MCF 10A (cell line): Measurements from ENCODE around the gene PC. TPM values are rescaled to one million over a fixed set of nuclear protein-coding genes. Genes with fewer than 3 reads are reported as not detected.
A peak's percentile ranks its signal among the peaks of the same experiment; 100 is the strongest.

Experiments used
- BruUV-seq: library from RNA; stranded (reverse); fragments of 400-500 nt; replicated peaks from 2 replicates; lab custom pipeline; 2021; lab: Mats Ljungman, UMichigan
- CTCF ChIA-PET: fragments of 300-600 bp; sonication (Branson Sonifier 250); formaldehyde crosslinking; extraction: SDS; loops from one replicate; lab custom pipeline; 2021; ENCODE audit warnings: antibody characterized with exemption, inconsistent platforms; lab: Yijun Ruan, JAX
- POLR2A ChIA-PET: fragments of 300-600, 350-650 bp; sonication (Branson Sonifier 250); formaldehyde crosslinking; extraction: SDS; loops from one replicate; lab custom pipeline; 2020; ENCODE audit warnings: antibody characterized with exemption, inconsistent platforms; lab: Yijun Ruan, JAX
- DNase-seq: peaks from one replicate; pipeline ENCODE4 v3.0.0-alpha.2; 2018; ENCODE audit not compliant: unreplicated experiment
- H3K27ac Mint-ChIP-seq: one replicate; pipeline ENCODE4 v1.8.0; 2022; ENCODE audit warnings: mild to moderate bottlenecking, low read depth, mixed read lengths; ENCODE audit not compliant: unreplicated experiment
- H3K27me3 Mint-ChIP-seq: one replicate; pipeline ENCODE4 v1.8.0; 2022; ENCODE audit warnings: mixed read lengths; ENCODE audit not compliant: insufficient read depth, unreplicated experiment
- H3K36me3 Mint-ChIP-seq: one replicate; pipeline ENCODE4 v1.8.0; 2022; ENCODE audit warnings: mild to moderate bottlenecking, moderate library complexity, mixed read lengths; ENCODE audit not compliant: insufficient read depth, unreplicated experiment
- H3K4me1 Mint-ChIP-seq: one replicate; pipeline ENCODE4 v1.8.0; 2022; ENCODE audit warnings: mixed read lengths; ENCODE audit not compliant: insufficient read depth, unreplicated experiment
- H3K4me3 Mint-ChIP-seq: one replicate; pipeline ENCODE4 v1.8.0; 2022; ENCODE audit warnings: mild to moderate bottlenecking, moderate library complexity, mixed read lengths; ENCODE audit not compliant: unreplicated experiment
- H3K9me3 Mint-ChIP-seq: one replicate; pipeline ENCODE4 v1.8.0; 2022; ENCODE audit warnings: mixed read lengths; ENCODE audit not compliant: unreplicated experiment
- CTCF ChIP-seq: fragments of 200-600 bp; IDR thresholded peaks from one replicate; pipeline ENCODE4 v1.8.0; 2022; ENCODE audit warnings: antibody characterized with exemption, mild to moderate bottlenecking; ENCODE audit not compliant: unreplicated experiment
- intact Hi-C: fragments of 100-400 bp; cut with micrococcal nuclease; formaldehyde crosslinking; loops from 2 replicates; pipeline ENCODE4 v1.14.1; 2022
- total RNA-seq: library from RNA; stranded (reverse); gene quantifications from 2 replicates; pipeline ENCODE4 v1.2.3, GENCODE V29; 2022

The PC gene
- total RNA-seq, 1 experiment from 2014 or later = 37.7 TPM

DNA sequence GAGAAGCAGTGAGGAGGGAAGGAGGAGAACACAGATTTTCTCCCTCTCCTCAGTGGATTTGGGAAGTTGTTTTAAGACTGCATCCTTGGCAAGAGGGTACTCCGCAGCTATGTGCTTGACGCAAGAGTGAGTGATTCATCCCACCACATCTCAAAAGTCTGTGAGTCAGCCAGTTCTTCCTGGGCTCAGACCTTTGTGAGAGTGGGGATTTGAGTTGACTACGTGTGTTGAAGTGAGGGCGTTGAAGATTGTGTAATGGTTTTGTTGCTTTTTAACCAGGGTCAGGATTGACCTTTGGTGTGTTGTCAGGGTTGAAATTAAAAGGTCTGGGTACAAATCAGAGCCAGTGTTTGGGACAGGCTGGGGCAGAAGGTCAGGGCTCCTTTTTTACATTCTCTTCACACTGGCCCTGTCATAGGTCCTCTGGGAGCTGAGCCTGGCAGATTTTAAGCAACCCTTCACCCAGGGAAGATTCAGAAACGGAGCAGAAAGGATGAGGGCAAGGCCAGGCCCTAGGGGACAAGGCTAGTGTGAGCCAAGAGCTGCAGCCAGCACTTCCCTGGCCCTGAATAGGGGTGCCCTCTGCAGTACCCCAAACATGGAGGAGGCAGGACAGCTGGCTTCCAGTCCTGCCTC lies 12.7 kb upstream of the PC start:
- Mint-ChIP-seq H3K27me3 (no peaks in the 10 kb centered on the region), H3K36me3 (no peaks in the 10 kb centered on the region), H3K4me3 (peak overlapping the region; percentile 7), H3K27ac (peak overlapping the region; percentile 87), H3K4me1 (peaks cover 56% of the 10 kb centered on the region), H3K9me3 (no peaks in the 10 kb centered on the region)
- TF ChIP-seq CTCF = no peak
- intact Hi-C loops = loop anchor here (5.0 kb wide), 1 partner anchor 114 kb away; the partner anchor contains the start of gene LRFN4
- POLR2A ChIA-PET = interaction anchor here (0.6 to 5.4 kb wide), 25 partner anchors 10 to 464 kb away, joined by 3 to 61 read pairs (median 4); partner anchors contain the start of genes PC, RCE1 and RHOD
- CTCF ChIA-PET = interaction anchor here (0.6 to 1.4 kb wide), 6 partner anchors 12 to 347 kb away, joined by 3 to 5 read pairs (median 3); no protein-coding TSS in a partner anchor
- DNase-seq = peak; percentile 100
- BruUV-seq = no TSS peak

DNA sequence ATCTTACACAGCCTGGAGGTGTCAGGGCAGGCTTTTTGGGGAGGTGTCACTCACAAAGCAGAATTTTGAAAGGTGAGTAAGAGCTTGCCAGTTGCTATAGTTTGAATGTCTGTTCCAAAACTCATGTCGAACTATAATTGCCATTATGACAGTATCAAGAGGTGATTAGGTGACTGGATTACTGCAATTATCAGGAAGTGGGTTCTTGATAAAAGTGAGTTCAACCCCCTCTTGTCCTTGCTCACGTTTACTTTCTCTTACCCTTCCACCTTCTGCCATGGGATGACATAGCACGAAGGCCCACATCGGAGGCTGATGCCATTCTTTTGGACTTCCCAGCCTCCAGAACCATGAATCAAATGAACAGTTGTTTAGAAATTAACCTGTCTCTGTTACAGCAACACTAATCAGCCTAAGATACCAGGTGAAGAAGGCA lies 12.2 kb upstream of the PC start:
- ChIA-PET POLR2A (interaction anchor here (0.6 to 5.4 kb wide), 21 partner anchors 9 to 320 kb away, joined by 3 to 61 read pairs (median 5); partner anchors contain the start of genes PC, RCE1 and RHOD), CTCF (interaction anchor here (0.8 to 1.1 kb wide), 6 partner anchors 11 to 78 kb away, joined by 3 to 5 read pairs (median 4); no protein-coding TSS in a partner anchor)
- H3K36me3 Mint-ChIP-seq = no peaks in the 10 kb centered on the region
- H3K27ac Mint-ChIP-seq = peak overlapping the region; percentile 87
- peak overlapping the region; percentile 7 for H3K4me3 Mint-ChIP-seq
- intact Hi-C loops = loop anchor here (5.0 kb wide), 1 partner anchor 113 kb away; the partner anchor contains the start of gene LRFN4
- TF ChIP-seq CTCF = no peak
- DNase-seq = peak; percentile 43
- H3K27me3 Mint-ChIP-seq = no peaks in the 10 kb centered on the region
- H3K9me3 Mint-ChIP-seq = no peaks in the 10 kb centered on the region
- H3K4me1 Mint-ChIP-seq = peaks cover 54% of the 10 kb centered on the region
- BruUV-seq = TSS peak; percentile 97

DNA sequence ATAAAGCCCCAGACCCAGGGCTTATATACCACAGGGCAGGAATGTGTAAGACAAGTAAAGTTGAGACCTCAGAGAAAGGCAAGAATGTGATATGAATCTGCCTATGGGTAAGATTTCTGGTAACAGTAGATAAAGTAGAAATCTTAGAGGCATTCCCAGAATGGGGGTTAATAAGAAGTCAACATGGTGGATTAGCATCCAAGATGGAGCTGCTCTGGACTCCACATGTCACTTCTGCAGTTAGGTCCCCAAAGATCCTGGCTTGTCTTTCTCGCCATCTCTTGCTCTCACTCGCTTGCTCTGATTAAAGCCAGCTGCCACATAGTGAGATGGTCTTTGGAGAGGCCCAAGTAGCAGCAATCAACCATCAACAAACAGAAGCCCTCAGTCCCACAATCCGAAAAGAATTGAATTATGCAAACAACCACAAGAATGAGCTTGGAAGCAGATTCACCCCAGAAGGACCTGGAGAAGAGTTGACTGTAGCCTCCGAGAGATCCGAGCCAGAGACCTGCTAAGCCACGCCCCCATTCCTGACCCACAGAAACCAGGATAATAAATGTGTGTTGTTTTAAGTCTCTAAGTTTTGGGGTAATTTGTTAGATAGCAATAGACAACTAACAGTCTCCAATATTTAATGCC lies 11.5 kb upstream of the PC start:
- intact Hi-C loops = loop anchor here (5.0 kb wide), 1 partner anchor 112 kb away; the partner anchor contains the start of gene LRFN4
- peak; percentile 57 for DNase-seq
- Mint-ChIP-seq H3K27ac (peak overlapping the region; percentile 87), H3K4me1 (peaks cover 52% of the 10 kb centered on the region), H3K9me3 (no peaks in the 10 kb centered on the region), H3K27me3 (no peaks in the 10 kb centered on the region), H3K36me3 (no peaks in the 10 kb centered on the region), H3K4me3 (no peak overlapping the region)
- BruUV-seq = no TSS peak
- CTCF ChIA-PET = interaction anchor here (0.6 to 1.0 kb wide), 5 partner anchors 10 to 77 kb away, joined by 3 to 4 read pairs (median 3); no protein-coding TSS in a partner anchor
- TF ChIP-seq CTCF = no peak
- POLR2A ChIA-PET = interaction anchor here (0.6 to 5.4 kb wide), 15 partner anchors 8 to 320 kb away, joined by 3 to 61 read pairs (median 4); partner anchors contain the start of genes PC and RHOD
